Stimulated activated CD4-positive, alpha-beta T cell treated with anti-CD3 and anti-CD28 coated beads, Interleukin-2, amount 100 ng/mL, for 48 hours (primary cell): ENCODE results near the gene ZNF92.
"Not testable (repeated sequence)": the region's sequence is repeated elsewhere in the genome, so short reads cannot be mapped to it uniquely, and the experiment has no call there.

Source experiments
- DNase-seq, 2 donors: peaks; one replicate each; pipeline ENCODE4 v3.0.0-alpha.2; 2020

ZNF92 gene

DNA sequence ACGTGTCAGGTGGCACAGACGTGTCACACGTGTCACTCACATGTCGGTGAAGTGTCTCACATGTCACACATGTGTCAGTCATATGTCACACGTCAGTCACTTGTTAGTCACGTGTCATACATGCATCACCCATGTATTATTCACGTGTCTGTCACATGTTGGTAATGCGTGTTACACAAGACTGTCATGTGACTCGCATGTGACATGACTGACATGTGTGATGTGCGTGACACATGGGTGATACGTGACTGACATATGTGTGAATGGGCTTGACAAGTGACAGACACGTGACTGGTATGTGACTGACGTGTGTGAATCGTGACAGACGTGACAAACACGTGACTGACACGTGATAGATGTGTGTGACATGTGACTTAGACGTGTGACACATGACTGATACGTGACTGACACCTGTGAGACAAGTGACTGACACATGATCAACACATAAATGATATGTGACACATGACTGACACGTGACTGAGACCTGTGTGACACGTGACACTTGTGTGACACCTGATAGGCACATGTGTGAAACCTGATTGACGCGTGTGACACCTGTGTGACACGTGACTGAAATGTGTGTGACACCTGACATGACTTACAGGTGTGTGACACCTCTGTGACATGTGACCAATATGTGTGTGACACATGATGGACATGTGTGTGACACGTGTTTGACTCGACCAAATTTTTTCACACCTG lies 56.1 kb downstream of the ZNF92 start:
- no peak for DNase-seq

DNA sequence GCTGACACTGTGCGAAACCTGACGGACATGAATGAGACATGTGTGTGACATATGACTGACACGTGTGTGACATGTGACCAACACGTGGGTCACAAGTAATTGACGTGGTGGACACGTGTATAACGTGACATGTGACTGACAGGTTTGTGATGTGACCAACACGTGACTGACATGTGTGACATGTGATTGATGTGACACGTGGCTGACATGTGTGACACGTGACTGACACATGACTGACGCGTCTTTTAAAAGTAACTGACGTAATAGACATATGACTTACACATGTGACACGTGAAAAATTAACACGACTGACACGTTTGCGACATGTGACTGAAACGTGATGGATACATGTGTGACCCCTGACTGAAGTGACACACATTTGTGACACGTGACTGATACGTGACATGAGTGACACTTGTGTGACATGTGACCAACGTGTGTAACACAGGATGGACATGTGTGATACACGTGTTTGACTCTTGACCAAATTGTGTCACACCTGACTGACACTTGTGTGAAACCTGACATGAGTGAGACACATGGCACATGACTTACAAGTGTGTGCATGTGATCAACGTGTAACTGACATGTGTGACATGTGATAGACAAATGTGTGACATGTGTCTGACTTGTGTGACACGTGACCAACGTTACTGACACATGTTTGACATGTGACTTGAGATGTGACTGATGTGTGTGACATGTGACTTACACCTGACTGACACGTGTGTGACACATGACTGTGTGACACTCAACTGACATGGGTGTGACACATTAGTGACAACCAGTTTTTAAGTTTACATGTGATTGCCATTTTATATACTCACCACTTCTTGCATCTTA lies 56.9 kb downstream of the ZNF92 start:
- no peak for DNase-seq

DNA sequence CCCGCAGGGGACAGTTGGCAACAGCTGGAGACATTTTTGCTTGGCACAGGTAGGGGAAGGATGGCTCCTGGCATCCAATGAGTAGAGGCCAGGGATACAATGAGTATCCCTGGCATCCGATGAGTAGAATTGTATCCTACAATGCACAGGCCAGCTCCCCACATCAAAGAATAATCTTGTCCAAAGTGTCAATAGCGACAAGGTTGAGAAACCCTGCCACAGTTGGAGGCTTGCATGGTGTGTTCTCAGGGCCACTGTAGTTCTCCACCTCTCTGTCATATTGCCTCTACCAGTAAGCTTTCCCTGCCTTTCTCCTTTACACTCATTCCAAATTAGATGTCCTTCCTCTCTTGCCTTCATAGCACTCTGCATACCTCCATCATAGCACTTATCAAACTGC lies 60.7 kb downstream of the ZNF92 start:
- DNase-seq = no peak

DNA sequence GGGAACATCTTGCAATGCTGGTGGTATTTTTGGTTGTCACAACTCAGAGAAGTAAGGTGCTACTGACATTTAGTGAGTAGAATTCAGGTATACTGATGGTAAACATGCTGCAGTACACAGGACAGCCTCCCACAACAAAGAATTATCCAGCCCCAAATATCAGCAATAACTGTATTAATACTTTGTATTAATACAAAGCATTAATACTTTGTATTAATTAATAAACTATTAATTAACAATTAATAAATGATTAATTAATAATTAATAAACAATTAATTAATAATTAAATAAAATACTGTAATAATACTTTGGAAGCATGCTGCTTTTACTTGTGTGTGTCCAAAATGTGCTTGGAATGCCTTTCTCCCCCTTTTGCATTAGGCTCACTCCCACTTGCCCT lies 62.5 kb downstream of the ZNF92 start:
- DNase-seq = no peak

DNA sequence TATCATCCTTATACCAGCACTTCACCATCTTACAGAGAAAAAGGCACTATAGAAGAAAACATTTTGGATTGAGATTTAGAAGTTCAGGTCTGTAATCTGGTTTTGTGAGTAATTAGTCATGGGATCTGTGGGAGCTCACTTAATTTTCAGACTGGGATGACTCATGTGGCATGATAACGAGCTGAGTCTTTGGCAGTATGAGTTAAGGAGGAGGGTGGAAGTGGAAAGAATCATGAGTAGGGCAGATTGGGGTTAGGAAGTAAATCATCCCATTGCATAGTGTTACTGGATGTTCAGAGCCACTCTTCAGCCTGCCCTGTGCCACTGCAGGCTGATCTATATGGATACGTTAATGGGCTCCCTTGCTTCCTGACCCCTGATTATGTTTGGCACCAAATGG lies 64.9 kb downstream of the ZNF92 start:
- DNase-seq = no peak

DNA sequence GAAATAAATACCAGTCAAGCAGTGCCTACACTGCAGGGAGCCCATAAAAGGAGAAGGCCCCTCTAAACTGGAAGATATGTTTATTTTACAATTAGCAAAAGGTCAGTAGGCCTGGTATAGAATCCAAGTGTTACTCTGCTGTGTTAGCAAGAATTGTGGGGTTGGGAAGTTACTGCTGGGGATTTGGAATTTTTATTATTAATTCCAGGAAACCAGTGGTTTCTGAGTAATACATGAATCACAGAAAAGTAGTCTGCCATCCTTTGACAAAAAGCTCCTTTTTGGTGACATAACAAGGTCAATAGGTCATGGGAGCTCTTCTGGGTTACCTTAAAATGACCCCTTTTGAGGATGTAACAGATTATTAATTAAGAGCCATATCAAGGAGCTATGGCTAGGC lies 67.4 kb downstream of the ZNF92 start:
- no peak for DNase-seq

DNA sequence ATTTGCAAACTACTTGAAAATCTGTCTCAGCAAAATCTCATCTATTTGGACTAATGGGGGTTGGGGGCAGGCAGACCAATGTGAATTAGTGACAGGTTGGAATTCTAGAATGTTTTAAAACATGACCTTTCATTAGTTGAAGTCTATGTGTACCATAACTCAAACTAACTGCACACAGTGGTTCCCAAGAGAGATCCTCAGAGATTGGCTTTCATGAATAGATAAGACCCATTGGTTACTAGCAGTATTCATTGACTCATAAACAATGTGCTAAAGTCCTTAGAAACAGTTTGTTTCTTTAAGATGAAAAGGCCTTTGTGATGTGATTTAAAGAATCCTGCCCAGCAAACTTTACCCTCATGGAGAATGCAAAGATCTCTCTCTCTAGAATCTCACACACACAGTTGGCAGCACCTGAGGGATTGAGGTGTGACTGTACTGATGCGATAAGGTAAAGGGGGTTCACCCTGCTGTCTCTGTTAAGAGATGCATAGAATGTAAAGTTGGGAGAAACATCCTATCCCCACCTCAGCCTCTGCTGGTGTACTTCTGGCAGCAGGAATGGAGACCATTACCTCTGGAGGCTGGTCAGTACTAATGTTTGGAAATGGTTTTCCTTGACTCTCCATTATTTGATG lies 70.7 kb downstream of the ZNF92 start:
- DNase-seq = no peak

DNA sequence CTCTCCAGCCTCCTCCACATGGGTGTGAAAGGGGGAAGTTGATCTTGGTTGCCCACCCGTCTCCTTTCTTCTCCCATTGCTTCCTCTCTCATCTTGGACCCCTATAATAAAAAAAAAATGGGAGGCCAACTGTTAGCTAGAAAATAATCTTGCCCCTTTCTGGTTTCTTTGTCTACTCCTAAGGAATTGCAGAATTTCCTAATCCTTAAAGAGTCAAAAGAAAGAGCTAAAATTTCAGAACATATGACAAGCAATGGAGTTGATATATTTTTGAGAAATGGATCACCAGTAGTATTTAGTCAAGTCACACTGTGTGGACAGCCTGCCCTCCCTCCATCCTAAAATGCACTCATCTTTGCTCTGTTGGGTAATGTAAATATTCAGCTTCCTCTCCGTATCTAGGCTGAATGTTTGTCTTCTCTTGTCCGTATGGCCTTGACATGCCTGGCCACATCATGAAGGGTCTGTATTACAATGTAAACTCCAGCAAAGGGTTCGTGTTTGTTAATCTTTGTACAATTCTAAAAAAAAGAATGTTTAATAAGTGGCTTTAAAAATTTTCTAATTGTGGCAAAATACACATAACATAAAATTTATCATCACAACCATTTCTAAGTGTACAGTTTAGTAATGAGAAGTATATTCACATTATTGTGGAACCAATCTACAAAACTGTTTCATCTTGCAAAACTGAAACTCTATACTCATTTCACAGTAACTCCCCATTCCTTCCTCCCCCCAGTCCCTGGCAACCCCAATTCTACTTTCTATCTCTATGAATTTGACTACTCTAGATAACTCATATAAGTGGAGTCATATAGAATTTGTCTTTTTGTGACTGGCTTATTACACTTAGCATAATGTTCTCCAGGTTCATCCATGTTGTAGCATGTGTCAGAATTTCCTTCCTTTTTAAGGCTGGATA lies 71.5 kb downstream of the ZNF92 start:
- no peak for DNase-seq

DNA sequence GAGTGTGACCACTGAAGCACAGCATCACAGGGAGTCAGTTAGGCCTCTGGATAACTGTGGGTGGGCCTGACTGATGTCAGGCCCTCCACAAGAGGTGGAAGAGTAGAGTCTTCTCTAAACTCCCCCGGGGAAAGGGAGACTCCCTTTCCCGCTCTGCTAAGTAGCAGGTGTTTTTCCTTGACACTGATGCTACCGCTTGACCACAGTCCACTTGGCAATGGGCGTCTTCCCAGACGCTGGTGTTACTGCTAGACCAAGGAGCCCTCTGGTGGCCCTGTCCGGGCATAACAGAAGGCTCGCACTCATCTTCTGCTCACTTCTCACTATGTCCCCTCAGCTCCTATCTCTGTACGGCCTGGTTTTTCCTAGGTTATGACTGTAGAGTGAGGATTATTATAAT lies 73.4 kb downstream of the ZNF92 start:
- not testable (repeated sequence) for DNase-seq

DNA sequence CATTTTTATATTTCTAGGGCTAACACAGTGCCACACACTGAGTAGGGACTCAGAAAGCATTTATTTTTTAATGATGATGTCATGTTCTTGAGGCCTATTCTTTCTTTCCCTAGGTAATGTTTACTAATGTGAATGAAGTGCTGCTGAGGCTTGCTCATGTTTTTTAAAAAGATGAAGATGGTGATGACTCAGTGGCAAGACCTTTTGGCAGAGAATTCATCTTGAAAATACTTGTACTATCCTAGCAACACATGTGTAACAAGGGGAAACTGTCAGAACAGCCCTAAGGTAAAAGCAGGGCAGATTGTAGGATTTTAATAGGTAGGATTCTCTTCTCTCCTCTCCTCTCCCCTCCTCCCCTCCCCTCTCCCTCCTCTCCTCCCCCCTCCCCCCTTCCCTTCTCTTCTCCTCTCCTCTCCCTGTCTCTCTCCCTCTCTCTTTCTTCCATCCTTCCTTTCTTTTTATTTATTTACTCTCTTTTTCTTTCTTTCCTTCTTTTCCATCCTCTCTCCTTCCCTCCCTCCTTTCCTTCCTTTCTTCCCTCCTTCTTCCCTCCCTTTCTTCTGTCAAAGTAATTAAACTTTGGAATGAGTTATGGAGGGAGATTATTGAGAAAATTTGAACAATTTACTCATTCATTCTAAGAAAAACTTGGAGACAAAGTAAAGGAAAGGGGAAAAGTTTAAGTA lies 75.3 kb downstream of the ZNF92 start:
- no peak for DNase-seq

DNA sequence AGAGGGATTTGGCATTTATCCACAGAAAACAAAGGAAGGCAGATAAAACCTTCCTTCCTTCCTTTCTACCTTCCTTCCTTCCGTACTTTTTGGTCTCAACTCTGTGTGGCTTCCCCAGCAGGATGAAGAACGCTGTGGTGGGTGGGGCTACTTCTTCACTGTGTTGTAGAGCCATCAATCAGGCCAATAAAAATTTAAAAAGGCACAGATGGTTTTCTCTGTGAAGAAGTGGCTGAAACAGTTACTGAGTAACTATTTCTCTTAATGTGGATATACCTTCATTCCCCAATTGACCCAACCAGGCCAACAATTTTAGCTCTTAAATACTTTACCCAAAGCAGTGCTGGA lies 75.8 kb downstream of the ZNF92 start:
- no peak for DNase-seq
